Activated T-helper 9 cell treated with anti-CD3 and anti-CD28 coated beads, Interleukin-2, amount 50 U/mL, for 16 hours (primary cell): ENCODE measurements around the gene IGSF10.

Experiments used
- DNase-seq: peaks from one replicate; pipeline ENCODE4 v3.0.0-alpha.2; 2020; ENCODE audit warnings: low read depth

Gene IGSF10

GRCh38 chr3:151419806-151420205, 41.1 kb downstream of the IGSF10 start:
- DNase-seq: no peak

DNA sequence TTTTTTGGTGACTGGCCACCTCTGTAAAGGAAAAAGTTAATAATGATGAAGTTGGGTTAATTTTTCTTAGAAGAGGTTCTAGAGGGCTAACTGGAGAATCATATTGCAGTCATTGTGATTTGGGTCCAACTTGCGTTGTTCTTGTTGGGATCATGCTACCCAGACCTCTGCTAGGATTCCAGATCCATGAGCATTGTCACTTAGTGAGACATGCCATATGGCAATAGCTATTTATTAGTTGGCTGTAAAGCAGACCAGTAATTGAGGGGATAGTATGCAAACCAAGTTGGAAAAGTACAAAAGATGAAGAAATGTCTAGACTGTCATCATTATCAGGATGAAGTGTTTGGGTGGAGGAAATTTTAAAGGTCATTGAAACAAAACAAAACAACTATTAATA, 45.6 kb downstream of the IGSF10 start:
- no peak for DNase-seq

DNA sequence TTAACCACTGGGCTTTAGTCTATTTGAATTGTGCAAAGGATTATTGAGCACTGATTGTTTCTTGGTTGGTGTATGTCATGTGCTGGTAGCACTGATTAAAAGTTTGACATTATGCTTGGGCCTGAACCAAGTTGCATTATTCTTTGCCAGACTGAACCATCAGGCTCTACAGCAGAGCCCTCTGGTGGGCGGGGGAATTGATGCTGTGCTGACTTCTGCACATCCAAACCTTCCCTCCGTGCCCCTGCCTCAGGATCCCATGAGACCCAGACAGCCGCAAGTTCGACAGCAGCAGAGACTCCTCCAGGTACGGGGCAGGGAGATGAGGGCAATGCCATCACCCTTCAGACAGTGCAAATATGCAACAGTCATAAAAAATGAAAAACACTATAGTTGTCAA, 47.9 kb downstream of the IGSF10 start:
- no peak for DNase-seq
